Bronchial epithelial cell (primary cell): Measurements from ENCODE around the gene C1orf21. TPM values are rescaled to one million over a fixed set of nuclear protein-coding genes. Genes with fewer than 3 reads are reported as not detected.
A peak's percentile ranks its signal among the peaks of the same experiment; 100 is the strongest.

Experiments used
- DNase-seq: peaks from one replicate; pipeline ENCODE4 v3.0.0-alpha.2; 2010; ENCODE audit warnings: low read depth
- FAIRE-seq: peaks from 2 replicates; lab custom pipeline; 2011; peaks lifted over from hg19 to GRCh38; lab: Jason Lieb, UNC
- H3K27me3 ChIP-seq: 2 replicates; pipeline ENCODE4 v1.5.1; 2011; ENCODE audit warnings: low read length; ENCODE audit not compliant: control insufficient read depth, insufficient read depth
- H3K36me3 ChIP-seq: 2 replicates; pipeline ENCODE4 v1.5.1; 2011; ENCODE audit warnings: low read length; ENCODE audit not compliant: control insufficient read depth, insufficient read depth
- H3K4me3 ChIP-seq: 2 replicates; pipeline ENCODE4 v1.5.1; 2011; ENCODE audit warnings: mild to moderate bottlenecking, low read depth, low read length, control low read depth
- CTCF ChIP-seq: IDR thresholded peaks from 2 replicates; pipeline ENCODE4 v1.5.1; 2011; ENCODE audit warnings: mild to moderate bottlenecking, moderate library complexity, low read length, control low read depth, inconsistent platforms; ENCODE audit not compliant: insufficient read depth, severe bottlenecking
- total RNA-seq: library from RNA; depleted of rRNA; stranded (reverse); fragments of >200 nt; gene quantifications from 2 replicates; pipeline ENCODE4 v1.2.1, GENCODE V29; 2014

Gene C1orf21
- total RNA-seq, 1 donor from 2014 or later: 10.3 TPM

GRCh38 chr1:184533915-184534314 is 147.1 kb downstream of the C1orf21 start:
- FAIRE-seq (no peak), DNase-seq (no peak)
- H3K27me3 ChIP-seq: no peaks in the 10 kb centered on the region
- H3K4me3 ChIP-seq: no peak overlapping the region
- H3K36me3 ChIP-seq: no peaks in the 10 kb centered on the region
- TF ChIP-seq CTCF: no peak

GRCh38 chr1:184534690-184535089 is 147.9 kb downstream of the C1orf21 start:
- no peak overlapping the region for H3K4me3 ChIP-seq
- FAIRE-seq (no peak), DNase-seq (no peak)
- H3K36me3 ChIP-seq: no peaks in the 10 kb centered on the region
- H3K27me3 ChIP-seq: no peaks in the 10 kb centered on the region
- no peak for TF ChIP-seq CTCF

GRCh38 chr1:184535191-184535970 is 148.6 kb downstream of the C1orf21 start:
- Histone ChIP-seq H3K36me3 (no peaks in the 10 kb centered on the region), H3K27me3 (no peaks in the 10 kb centered on the region), H3K4me3 (no peak overlapping the region)
- DNase-seq: no peak
- no peak for TF ChIP-seq CTCF
- FAIRE-seq: no peak

- FAIRE-seq (peak; percentile 36), DNase-seq (no peak)
- no peaks in the 10 kb centered on the region for H3K36me3 ChIP-seq
- no peaks in the 10 kb centered on the region for H3K27me3 ChIP-seq
- TF ChIP-seq CTCF: no peak
- H3K4me3 ChIP-seq: no peak overlapping the region
Measured at GRCh38 chr1:184536246-184536985, 149.6 kb downstream of the C1orf21 start.

- FAIRE-seq: no peak
- Histone ChIP-seq H3K27me3 (no peaks in the 10 kb centered on the region), H3K36me3 (no peaks in the 10 kb centered on the region), H3K4me3 (no peak overlapping the region)
- TF ChIP-seq CTCF: no peak
- no peak for DNase-seq
Measured at GRCh38 chr1:184539580-184539979, 152.8 kb downstream of the C1orf21 start.
